Suprapubic skin (tissue), 4 donors: ENCODE results near the gene COX6A1. TPM values are rescaled to one million over a fixed set of nuclear protein-coding genes. Genes with fewer than 3 reads are reported as not detected.
"Not testable (repeated sequence)": the region's sequence is repeated elsewhere in the genome, so short reads cannot be mapped to it uniquely, and the experiment has no call there.

Source experiments
- DNase-seq, 2 donors: peaks; one replicate each; pipeline ENCODE4 v3.0.0-alpha.2; 2019; ENCODE audit warnings: low spot score in 2 of 2
- H3K27ac ChIP-seq: fragments of 200-600 bp; sonication (generic); one replicate; pipeline ENCODE4 v1.5.1; 2019
- H3K27me3 ChIP-seq: fragments of 200-600 bp; sonication (generic); one replicate; pipeline ENCODE4 v1.5.1; 2019
- H3K36me3 ChIP-seq: fragments of 200-600 bp; sonication (generic); one replicate; pipeline ENCODE4 v1.5.1; 2019
- H3K4me1 ChIP-seq: fragments of 200-600 bp; sonication (generic); one replicate; pipeline ENCODE4 v1.5.1; 2019
- H3K4me3 ChIP-seq: fragments of 200-600 bp; sonication (generic); one replicate; pipeline ENCODE4 v1.5.1; 2019; ENCODE audit warnings: mild to moderate bottlenecking
- H3K9me3 ChIP-seq: fragments of 200-600 bp; sonication (generic); one replicate; pipeline ENCODE4 v1.5.1; 2019
- CTCF ChIP-seq, 2 donors: fragments of 200-600 bp in 1 of 2; fragments of 450-650 bp in 1 of 2; sonication (generic) in 1 of 2; IDR thresholded peaks; one replicate each; pipeline ENCODE4 v1.5.1; 2016 to 2019; ENCODE audit warnings: antibody characterized with exemption in 2 of 2, mild to moderate bottlenecking in 1 of 2, moderate library complexity in 1 of 2
- EP300 ChIP-seq: sonication (generic); formaldehyde crosslinking; IDR thresholded peaks from one replicate; pipeline ENCODE4 v1.6.1; 2017; ENCODE audit warnings: antibody characterized with exemption
- POLR2A ChIP-seq, 2 donors: fragments of 450-650 bp; IDR thresholded peaks; one replicate each; pipeline ENCODE4 v1.6.1; 2017; ENCODE audit warnings: antibody characterized with exemption in 2 of 2, mild to moderate bottlenecking in 2 of 2, moderate library complexity in 2 of 2
- POLR2AphosphoS5 ChIP-seq, 3 donors: sonication (generic); formaldehyde crosslinking; IDR thresholded peaks; one replicate each; pipeline ENCODE4 v1.6.1; 2017; ENCODE audit warnings: antibody characterized with exemption in 3 of 3
- WGBS: methylation state at CpG from one replicate; pipeline ENCODE4 v1.1.5; 2018; 5-methylcytosine and 5-hydroxymethylcytosine counted together
- total RNA-seq, 4 donors: library from RNA; depleted of rRNA; stranded (reverse); fragments of >200 nt; gene quantifications; one replicate each; pipeline ENCODE4 v1.1.0, GENCODE V29; 2016

Gene COX6A1
- total RNA-seq, 4 donors from 2014 or later, result 569 to 1,135 (median 836) TPM

GRCh38 chr12:120445911-120446843, 8.3 kb downstream of the COX6A1 start, which contains the start of the genes GATC and TRIAP1:
Gene GATC (plus strand): TSS chr12:120446444. CDS start chr12:120446481, 37 bp downstream.
Gene TRIAP1 (minus strand): TSS chr12:120446384. CDS start chr12:120446372, 12 bp downstream.
- peak within 1 kb of the TSS; percentile 93 for H3K4me3 ChIP-seq
- H3K9me3 ChIP-seq, result no peaks in the 10 kb centered on the region
- DNase-seq, result peak; percentile 85 to 90
- H3K27me3 ChIP-seq, result no peaks in the 10 kb centered on the region
- H3K36me3 ChIP-seq, result peaks cover 27% of the 10 kb centered on the region
- TF ChIP-seq POLR2AphosphoS5 (IDR thresholded peaks at IDR 0.05) (peak; percentile 85 to 99 (median 96)), POLR2A (IDR thresholded peaks at IDR 0.05) (peak in 1 of 2 donors; percentile 76), CTCF (IDR thresholded peaks at IDR 0.05) (no peak), EP300 (no peak)
- peaks cover 26% of the 10 kb centered on the region for H3K4me1 ChIP-seq
- peak within 1 kb of the TSS; percentile 85 for H3K27ac ChIP-seq
- WGBS, result 0% methylated on average over 42 of the region's 73 CpGs

- Histone ChIP-seq H3K4me1 (peaks cover 26% of the 10 kb centered on the region), H3K36me3 (peaks cover 22% of the 10 kb centered on the region), H3K4me3 (peak overlapping the region; percentile 93), H3K27ac (peak overlapping the region; percentile 85)
- 4% methylated on average over 17 of the region's 17 CpGs for WGBS
- H3K9me3 ChIP-seq, H3K27me3 ChIP-seq, DNase-seq: not testable (repeated sequence)
Measured at GRCh38 chr12:120446844-120447178, 8.9 kb downstream of the COX6A1 start.

DNA sequence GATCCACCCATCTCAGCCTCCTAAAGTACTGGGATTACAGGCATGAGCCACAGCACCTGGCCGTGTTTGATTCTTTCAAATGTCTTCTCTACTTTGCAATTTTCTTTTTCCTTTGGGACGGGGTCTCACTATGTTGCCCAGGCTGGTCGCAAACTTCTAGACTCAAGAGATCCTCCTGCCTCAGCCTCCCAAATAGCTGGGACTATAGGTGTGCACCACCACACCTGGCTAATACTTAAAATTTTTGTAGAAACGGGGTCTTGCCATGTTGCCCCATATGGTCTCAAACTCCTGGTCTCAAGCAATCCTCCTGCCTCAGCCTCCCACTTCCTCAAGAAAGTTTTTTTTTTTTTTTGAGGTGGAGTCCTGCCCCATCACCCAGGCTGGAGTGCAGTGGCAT, 10.1 kb downstream of the COX6A1 start:
- H3K9me3 ChIP-seq, result no peaks in the 10 kb centered on the region
- TF ChIP-seq POLR2AphosphoS5 (IDR thresholded peaks at IDR 0.05), result no peak
- no peak for TF ChIP-seq CTCF (IDR thresholded peaks at IDR 0.05)
- H3K4me3 ChIP-seq, result no peak overlapping the region
- no peak for DNase-seq
- H3K27ac ChIP-seq, result no peak overlapping the region
- peaks cover 26% of the 10 kb centered on the region for H3K4me1 ChIP-seq
- H3K27me3 ChIP-seq, result no peaks in the 10 kb centered on the region
- 92% methylated on average over 4 of the region's 4 CpGs for WGBS
- H3K36me3 ChIP-seq, result peaks cover 14% of the 10 kb centered on the region

GRCh38 chr12:120452524-120452923, 14.6 kb downstream of the COX6A1 start:
- H3K4me1 ChIP-seq, H3K27me3 ChIP-seq, H3K4me3 ChIP-seq, H3K27ac ChIP-seq, DNase-seq, H3K9me3 ChIP-seq: not testable (repeated sequence)
- 86% methylated on average over 5 of the region's 5 CpGs for WGBS
- H3K36me3 ChIP-seq, result peaks cover 29% of the 10 kb centered on the region

- H3K36me3 ChIP-seq, result peaks cover 36% of the 10 kb centered on the region
- 90% methylated on average over 3 of the region's 3 CpGs for WGBS
Measured at GRCh38 chr12:120453060-120453750, 15.3 kb downstream of the COX6A1 start.

More at GRCh38 chr12:120453060-120453750, 15.3 kb downstream of the COX6A1 start:
- H3K27me3 ChIP-seq, result no peaks in the 10 kb centered on the region
- TF ChIP-seq POLR2AphosphoS5 (IDR thresholded peaks at IDR 0.05), result no peak
- TF ChIP-seq EP300, result no peak
- no peak for TF ChIP-seq CTCF (IDR thresholded peaks at IDR 0.05)
- TF ChIP-seq POLR2A (IDR thresholded peaks at IDR 0.05), result no peak
- no peak overlapping the region for H3K4me3 ChIP-seq
- no peak overlapping the region for H3K27ac ChIP-seq
- H3K9me3 ChIP-seq, result no peaks in the 10 kb centered on the region
- no peak for DNase-seq
- H3K4me1 ChIP-seq, result no peaks in the 10 kb centered on the region
